ENCODE measurements around the gene GUSB.
"Not testable (repeated sequence)": the region's sequence is repeated elsewhere in the genome, so short reads cannot be mapped to it uniquely, and the experiment has no call there.

Gene GUSB

GRCh38 chr7:65975814-65976445 is 6.1 kb downstream of the GUSB start:
- DNase-seq (ENCODE audit: low spot score) (no peak), FAIRE-seq (no peak)

DNA sequence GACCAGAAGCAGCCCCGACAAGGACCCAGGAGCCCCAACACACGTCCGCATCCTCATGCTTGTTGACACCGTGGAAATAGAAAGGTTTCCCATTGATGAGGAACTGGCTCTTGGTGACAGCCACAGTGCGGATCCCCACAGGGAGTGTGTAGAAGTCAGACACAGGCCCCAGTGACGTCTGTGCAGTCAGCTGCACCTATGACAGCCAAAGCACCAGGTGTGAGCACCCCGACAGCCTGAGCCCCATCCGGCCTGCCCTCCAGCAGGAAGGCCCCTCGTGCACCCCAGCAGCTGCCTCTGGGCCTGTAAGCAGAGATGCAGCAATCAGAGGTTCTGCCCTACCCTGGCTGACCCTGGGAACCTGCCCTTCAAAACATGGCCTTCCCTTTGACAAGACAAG is 7.1 kb downstream of the GUSB start:
- no peak for DNase-seq (ENCODE audit: low spot score)
- no peak for FAIRE-seq

DNA sequence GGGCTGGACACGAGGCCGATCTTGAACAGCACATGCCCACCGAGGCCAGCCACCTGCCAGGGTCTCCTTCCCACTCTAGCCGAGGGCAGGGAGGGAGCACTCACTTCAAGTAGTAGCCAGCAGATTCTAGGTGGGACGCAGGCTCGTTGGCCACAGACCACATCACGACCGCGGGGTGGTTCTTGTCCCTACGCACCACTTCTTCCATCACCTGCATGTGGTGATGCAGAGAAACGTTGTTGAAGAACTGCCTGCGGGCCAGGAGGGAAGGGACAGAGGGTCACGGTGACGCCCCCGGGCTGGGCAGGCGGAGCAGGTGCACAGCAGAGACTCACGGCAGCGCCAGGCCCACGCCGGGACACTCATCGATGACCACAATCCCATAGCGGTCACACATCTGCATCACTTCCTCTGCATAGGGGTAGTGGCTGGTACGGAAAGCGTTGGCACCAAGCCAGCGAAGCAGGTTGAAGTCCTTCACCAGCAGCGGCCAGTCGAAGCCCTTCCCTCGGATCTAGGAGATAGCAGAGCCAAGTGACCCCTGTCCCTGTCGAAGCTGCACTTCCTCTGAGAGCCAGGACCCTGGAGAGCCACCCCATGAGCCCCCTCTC is 7.7 kb downstream of the GUSB start:
- DNase-seq (ENCODE audit: low spot score): no peak
- FAIRE-seq: no peak

- DNase-seq (ENCODE audit: low spot score): no peak
- no peak for FAIRE-seq
Measured at GRCh38 chr7:65972976-65973375, 9.0 kb downstream of the GUSB start.

DNA sequence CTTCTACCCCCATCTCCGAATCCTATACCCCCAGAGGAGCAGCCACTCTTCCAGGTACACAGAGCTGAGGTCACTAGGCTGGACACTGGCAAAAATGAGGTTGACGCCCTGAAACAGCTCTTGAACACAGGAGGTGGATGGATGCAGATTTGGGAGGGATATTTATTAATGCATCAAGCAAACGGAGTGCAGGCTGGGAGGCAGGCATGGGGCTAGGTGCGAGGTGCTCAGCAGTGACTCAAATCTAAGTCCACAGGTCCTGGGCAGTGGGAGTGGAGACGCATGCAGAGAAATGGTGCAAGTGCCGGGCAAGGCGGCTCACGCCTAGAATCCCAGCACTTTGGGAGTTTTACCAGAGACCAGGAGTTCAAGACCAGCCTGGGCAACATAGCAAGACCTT is 11.0 kb downstream of the GUSB start:
- DNase-seq (ENCODE audit: low spot score) (no peak), FAIRE-seq (no peak)

DNA sequence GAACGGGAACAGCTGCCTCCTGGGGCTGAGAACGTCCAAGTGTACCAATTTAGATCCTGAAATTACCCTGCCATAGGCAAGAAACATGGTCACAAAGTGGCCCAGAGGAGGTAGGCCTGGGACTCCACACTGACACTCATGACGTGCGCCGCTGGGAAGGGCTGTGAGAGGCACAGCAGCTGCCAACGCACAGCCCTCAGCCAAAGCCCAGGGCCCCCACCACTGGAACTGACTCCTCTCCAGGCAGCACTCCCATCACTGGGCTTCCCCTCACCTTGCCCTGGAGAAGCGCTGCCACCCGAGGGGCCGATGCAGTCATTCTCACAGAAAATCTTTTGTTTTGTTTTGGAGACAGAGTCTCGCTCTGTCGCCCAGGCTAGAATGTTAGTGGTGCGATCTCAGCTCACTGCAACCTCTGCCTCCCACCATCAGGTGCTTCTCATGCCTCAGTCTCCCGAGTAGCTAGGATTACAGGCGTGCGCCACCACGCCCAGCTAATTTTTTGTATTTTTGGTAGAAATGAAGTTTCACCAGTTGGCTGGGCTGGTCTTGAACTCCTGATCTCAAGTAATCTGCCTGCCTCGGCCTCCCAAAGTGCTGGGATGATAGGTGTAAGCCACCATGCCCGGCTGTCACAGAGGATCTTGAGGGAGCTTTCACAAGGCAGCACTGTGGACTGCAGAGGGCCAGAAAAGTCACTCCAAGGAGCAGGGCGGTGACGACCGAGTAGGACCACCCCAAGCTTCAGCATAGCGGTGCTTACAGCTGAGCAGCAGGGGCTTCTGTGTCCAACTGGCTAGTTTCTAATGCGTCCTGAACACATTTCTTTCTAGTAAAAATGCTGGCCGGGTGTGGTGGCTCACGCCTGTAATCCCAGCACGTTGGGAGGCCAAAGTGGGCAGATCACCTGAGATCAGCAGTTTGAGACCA is 13.5 kb downstream of the GUSB start:
- FAIRE-seq (no peak), DNase-seq (ENCODE audit: low spot score) (no peak)

DNA sequence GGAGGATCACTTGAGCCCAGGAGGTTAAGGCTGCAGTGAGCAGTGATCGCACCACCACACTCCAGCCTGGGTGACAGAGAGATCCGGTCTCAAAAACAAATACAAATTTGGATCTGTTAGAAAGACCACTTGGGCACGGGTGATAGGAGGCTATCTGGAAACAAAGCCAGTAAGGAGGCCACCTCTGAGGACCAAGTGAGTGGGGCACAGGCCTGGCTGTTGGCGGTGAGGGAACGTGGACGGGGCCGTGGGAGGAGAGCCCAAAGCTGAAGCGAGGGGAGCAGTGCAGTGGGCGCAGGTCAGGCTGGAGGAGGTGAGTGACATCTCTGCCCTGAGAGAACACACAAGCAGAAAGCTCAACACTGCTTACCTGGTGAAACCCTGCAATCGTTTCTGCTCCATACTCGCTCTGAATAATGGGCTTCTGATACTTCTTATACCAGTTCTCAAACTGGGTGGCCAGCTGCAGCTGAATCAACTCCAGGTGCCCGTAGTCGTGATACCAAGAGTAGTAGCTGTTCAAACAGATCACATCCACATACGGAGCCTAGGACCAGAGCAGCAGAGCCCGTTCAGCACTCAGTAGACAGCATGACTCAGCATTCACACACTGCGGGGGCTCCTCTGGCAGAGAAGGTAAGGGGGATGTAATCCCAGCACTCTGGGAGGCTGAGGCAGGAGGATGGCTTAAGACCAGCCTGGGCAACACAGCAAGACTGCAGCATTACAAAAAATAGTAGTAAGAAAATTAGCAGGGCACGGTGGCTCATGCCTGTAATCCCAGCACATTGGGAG is 14.5 kb downstream of the GUSB start:
- FAIRE-seq (no peak), DNase-seq (ENCODE audit: low spot score) (no peak)

DNA sequence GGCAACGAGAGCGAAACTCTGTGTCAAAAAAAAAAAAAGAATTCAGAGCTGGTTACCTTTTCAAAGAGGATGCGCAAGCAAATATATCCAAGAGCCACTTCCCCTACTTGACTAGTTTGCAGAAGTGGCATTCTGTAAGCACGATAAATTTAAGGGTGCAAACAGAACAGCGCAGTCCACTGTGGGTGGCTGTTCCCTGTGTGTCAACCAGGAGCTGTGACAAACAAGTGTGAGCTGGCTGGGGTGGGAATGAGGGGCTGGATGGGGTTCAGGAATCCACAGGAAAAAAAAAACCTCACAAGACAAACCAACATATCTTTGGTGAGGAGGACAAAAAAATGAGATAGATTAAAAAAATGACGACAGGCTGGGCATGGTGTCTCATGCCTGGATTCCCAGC is 15.9 kb downstream of the GUSB start:
- FAIRE-seq: no peak

DNA sequence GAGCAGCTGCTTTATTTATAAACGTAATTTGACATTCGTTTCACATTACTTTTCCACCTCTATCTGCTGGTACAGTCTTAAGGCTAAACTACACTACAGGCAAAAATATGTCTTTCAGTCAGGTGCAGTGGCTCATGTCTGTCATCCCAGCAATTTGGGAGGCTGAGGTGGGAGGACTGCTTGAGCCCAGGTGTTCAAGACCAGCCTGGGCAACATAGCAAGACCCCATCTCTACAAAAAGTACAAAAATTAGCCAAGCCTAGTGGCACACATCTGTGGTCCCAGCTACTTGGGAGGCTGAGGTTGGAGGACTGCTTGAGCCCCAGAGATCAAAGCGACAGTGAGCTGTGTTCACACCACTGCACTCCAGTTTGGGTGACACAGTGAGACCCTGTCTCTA is 17.3 kb downstream of the GUSB start:
- not testable (repeated sequence) for FAIRE-seq; DNase-seq (ENCODE audit: low spot score)

More for the DNA sequence above, 15.9 kb downstream of the GUSB start:
- no peak for DNase-seq (ENCODE audit: low spot score)

DNA sequence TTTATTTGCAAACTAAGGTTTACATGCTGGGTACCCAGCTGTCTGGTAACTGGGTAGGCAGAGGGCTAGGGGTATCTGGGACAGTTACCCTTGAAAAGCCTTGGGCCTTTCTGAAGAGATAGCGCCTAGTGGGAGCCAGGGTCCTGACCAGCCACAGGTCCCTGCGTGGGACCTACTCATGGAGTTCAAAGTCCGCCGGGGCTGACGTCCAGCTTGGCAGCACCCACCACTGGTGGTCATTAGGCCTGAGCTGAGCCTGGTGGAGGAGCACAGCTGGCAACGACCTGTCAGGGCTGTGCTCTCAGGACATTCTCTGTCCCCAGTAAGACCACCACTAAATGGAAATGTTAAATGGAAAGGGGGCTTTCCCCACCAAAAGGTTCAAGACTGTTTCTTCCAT is 20.0 kb downstream of the GUSB start:
- FAIRE-seq: no peak
- no peak for DNase-seq (ENCODE audit: low spot score)

GRCh38 chr7:65960351-65961074 is 21.5 kb downstream of the GUSB start:
- DNase-seq (ENCODE audit: low spot score) (no peak), FAIRE-seq (no peak)

GRCh38 chr7:65955718-65956117 is 26.3 kb downstream of the GUSB start:
- FAIRE-seq: no peak
- DNase-seq (ENCODE audit: low spot score): no peak

- FAIRE-seq (no peak), DNase-seq (ENCODE audit: low spot score) (no peak)
Measured at GRCh38 chr7:65953890-65954450, 28.0 kb downstream of the GUSB start.

DNA sequence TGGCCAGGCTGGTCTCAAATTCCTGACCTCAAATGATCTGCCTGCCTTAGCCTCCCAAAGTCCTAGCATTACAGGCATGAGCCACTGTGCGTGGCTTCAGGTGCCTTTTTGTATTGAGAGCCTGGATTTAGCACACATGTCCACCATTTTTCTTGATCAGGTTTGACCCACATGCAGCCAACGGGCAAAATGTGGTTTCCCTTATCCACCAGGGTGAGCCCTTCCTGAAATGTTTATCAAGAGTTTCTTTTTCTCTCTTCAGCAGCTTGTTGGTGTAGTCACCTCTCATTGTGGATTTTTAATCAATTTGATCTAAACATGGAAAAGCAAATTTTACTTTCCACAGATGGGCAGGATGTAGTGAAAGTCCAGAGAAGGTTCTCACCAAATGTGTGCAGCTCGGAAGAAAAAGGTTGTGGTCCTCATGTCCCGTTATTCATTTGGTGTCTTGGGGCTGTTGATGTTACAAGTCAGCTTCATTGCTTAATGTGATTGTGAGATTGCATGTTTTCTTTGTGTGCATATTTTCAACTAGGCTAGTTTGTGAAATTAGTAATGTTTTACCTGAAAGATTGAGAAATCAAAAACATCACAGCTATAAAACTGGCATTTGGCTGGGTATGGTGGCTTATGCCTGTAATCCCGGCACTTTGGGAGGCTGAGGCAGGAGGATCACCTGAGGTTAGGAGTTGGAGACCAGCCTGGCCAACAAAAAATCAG is 28.9 kb downstream of the GUSB start:
- DNase-seq (ENCODE audit: low spot score): no peak
- FAIRE-seq: no peak

DNA sequence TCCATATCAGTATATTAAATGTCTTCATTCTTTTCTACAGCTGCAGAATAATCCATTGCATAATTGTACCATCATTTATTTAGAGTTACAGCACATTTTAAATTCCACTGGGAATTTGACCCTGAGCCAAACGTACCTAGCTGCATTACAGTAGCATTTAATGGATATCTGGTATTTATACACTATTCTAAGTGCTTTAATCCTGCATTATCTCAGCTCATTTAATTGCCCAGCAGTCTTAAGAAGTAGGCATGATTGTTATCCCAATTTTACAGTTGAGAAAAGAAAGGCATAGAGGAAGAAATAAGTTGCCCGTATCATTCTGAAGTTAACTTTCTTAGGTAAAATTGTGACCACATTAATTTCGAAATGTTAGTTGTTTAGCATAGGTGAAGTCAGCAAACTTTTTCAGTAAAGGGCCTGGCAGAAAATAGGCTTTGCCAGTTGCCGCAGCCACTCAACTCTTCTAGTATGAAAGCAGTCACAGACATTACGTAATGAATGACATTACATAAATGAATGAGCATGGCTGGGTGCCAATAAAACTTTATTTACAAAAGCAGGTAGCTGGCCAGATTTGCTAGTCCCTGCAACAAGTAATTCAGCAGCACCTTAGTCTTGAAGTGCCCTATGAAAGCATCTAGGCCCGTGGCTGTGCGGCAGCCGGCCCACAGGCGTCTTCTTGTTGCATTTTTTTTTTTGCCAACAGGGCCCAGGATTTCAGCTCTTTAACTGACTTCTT is 30.0 kb downstream of the GUSB start:
- no peak for FAIRE-seq
- DNase-seq (ENCODE audit: low spot score): no peak

DNA sequence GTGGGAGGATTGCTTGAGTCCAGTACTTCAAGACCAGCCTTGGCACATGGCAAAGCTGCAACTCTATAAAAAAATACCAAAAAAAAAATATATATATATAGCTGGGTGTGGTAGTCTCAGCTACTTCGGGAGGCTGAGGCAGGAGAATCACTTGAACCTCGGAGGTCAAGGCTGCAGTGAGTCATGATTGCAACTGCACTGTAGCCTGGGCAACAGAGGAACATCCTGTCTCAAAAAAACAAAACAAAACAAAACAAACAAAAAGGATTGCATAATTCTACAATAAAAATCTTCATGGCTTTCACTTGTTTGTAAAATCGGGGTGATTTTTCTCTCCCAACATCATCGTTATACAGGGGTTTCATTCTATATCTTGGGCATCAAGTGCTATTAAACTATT is 35.1 kb downstream of the GUSB start:
- FAIRE-seq: no peak
- DNase-seq (ENCODE audit: low spot score): no peak

GRCh38 chr7:65945787-65946186 is 36.2 kb downstream of the GUSB start:
- not testable (repeated sequence) for FAIRE-seq

GRCh38 chr7:65938336-65938895 is 43.6 kb downstream of the GUSB start:
- FAIRE-seq (no peak), DNase-seq (ENCODE audit: low spot score) (no peak)

More at GRCh38 chr7:65945787-65946186, 36.2 kb downstream of the GUSB start:
- not testable (repeated sequence) for DNase-seq (ENCODE audit: low spot score)

GRCh38 chr7:65937296-65937695 is 44.7 kb downstream of the GUSB start:
- DNase-seq (ENCODE audit: low spot score) (no peak), FAIRE-seq (no peak)
